ENCODE data around the gene SLC13A5.
"Not testable (repeated sequence)": the region's sequence is repeated elsewhere in the genome, so short reads cannot be mapped to it uniquely, and the experiment has no call there.

The SLC13A5 gene

GRCh38 chr17:6698004-6698403 is 15.2 kb downstream of the SLC13A5 start:
- no peak overlapping the region for H3K4me3 ChIP-seq (ENCODE audit: low read depth, low read length)
- TF ChIP-seq CTCF (IDR thresholded peaks at IDR 0.05; ENCODE audit: insufficient read depth, low read depth, low read length, missing control alignments) = no peak
- DNase-seq (ENCODE audit: low read depth) = no peak

DNA sequence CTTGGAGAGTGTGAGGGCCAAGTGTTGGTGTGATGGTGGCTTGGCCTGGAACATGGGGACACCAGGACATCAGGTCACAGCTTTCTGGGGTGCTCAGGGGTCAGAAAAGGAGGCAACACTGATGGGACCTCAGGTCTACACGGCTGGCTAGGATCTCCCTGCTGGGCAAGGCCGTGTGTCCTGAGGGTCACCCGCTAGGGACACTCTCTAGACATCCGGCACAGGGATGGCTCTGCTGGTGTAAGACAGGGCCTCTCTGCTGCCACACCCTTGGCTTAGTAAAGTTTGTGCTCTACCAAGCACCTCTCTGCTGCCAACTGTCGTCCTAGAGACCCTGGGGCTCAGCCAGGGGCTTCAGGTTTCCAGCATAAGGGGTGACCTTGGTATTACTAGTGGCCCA is 16.3 kb downstream of the SLC13A5 start:
- no peak for DNase-seq (ENCODE audit: low read depth)
- no peak overlapping the region for H3K4me3 ChIP-seq (ENCODE audit: low read depth, low read length)
- no peak for TF ChIP-seq CTCF (IDR thresholded peaks at IDR 0.05; ENCODE audit: insufficient read depth, low read depth, low read length, missing control alignments)

GRCh38 chr17:6695565-6695964 is 17.6 kb downstream of the SLC13A5 start:
- no peak for TF ChIP-seq CTCF (IDR thresholded peaks at IDR 0.05; ENCODE audit: insufficient read depth, low read depth, low read length, missing control alignments)
- H3K4me3 ChIP-seq (ENCODE audit: low read depth, low read length) = no peak overlapping the region
- no peak for DNase-seq (ENCODE audit: low read depth)

GRCh38 chr17:6695051-6695450 is 18.1 kb downstream of the SLC13A5 start:
- H3K4me3 ChIP-seq (ENCODE audit: low read depth, low read length) = no peak overlapping the region
- TF ChIP-seq CTCF (IDR thresholded peaks at IDR 0.05; ENCODE audit: insufficient read depth, low read depth, low read length, missing control alignments) = no peak
- DNase-seq (ENCODE audit: low read depth) = no peak

DNA sequence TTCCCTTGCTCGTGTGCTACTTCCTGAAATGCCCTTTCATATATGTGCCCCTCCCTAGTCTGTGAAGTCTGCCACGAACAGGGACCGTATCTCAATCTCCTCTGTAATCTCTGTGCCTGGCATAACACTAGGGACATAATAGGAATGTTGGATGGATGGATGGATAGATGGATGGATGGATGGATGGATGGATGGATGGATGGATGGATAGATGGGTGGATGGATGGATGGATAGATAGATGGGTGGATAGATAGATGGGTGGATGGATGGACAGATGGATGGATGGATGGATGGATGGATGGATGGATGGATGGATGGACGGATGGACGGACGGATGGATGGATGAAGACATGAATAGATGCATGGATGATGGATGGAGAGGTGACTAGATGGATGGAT is 21.2 kb downstream of the SLC13A5 start:
- not testable (repeated sequence) for H3K4me3 ChIP-seq (ENCODE audit: low read depth, low read length); DNase-seq (ENCODE audit: low read depth)

DNA sequence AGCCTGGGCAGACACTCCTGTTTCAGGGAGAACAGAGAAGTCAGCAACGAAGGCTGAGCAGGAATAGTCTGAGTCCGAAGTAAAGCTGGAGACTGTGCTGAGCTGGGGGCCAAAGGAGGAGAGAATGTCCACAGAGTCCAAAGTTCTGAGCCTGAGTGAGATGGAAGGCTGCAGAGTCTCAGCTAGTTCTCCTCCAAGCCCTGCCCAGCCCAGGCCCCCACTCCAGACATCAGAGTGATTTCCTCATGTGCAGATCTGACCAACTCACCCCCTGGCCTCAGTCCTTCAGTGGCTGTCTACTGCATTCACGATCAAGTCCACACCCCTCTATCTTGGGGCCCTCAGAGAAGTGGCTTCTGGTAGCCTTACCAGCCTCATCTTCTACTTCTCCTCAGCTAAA is 21.6 kb downstream of the SLC13A5 start:
- no peak overlapping the region for H3K4me3 ChIP-seq (ENCODE audit: low read depth, low read length)
- no peak for TF ChIP-seq CTCF (IDR thresholded peaks at IDR 0.05; ENCODE audit: insufficient read depth, low read depth, low read length, missing control alignments)
- no peak for DNase-seq (ENCODE audit: low read depth)

- no peak for DNase-seq (ENCODE audit: low read depth)
- no peak for TF ChIP-seq CTCF (IDR thresholded peaks at IDR 0.05; ENCODE audit: insufficient read depth, low read depth, low read length, missing control alignments)
- no peak overlapping the region for H3K4me3 ChIP-seq (ENCODE audit: low read depth, low read length)
Measured at GRCh38 chr17:6690641-6691040, 22.5 kb downstream of the SLC13A5 start.

DNA sequence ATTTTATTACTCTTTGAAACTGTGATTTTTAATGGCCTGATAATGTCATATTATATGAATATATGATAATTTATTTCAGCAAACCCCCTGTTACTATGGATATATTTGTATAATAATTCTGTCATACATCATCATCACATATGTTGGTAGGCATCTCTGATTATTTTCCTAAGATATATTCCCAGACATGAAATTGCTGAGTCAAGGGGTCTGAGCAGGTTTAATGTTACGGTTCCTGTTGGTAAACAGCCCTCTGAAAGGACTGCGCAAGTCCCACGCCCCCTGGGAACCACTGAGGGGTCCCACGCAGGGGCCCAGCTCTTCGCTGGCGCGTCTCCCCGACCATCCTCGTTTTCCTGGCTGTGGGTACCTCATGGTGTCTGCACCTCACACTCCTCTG is 24.2 kb downstream of the SLC13A5 start:
- H3K4me3 ChIP-seq (ENCODE audit: low read depth, low read length) = no peak overlapping the region
- no peak for DNase-seq (ENCODE audit: low read depth)
- TF ChIP-seq CTCF (IDR thresholded peaks at IDR 0.05; ENCODE audit: insufficient read depth, low read depth, low read length, missing control alignments) = no peak
